GM21515 (cell line): Measurements from ENCODE around the gene BCL6B.

Source experiments
- ATAC-seq: cut with Tn5 transposase; IDR thresholded peaks from one replicate; pipeline ENCODE4 v1.9.1; 2021; ENCODE audit not compliant: unreplicated experiment

Gene BCL6B

GRCh38 chr17:7005716-7006115 is 17.1 kb upstream of the BCL6B start:
- no peak for ATAC-seq

GRCh38 chr17:7007143-7007542 is 15.7 kb upstream of the BCL6B start:
- no peak for ATAC-seq

GRCh38 chr17:7010523-7010922 is 12.3 kb upstream of the BCL6B start:
- no peak for ATAC-seq

DNA sequence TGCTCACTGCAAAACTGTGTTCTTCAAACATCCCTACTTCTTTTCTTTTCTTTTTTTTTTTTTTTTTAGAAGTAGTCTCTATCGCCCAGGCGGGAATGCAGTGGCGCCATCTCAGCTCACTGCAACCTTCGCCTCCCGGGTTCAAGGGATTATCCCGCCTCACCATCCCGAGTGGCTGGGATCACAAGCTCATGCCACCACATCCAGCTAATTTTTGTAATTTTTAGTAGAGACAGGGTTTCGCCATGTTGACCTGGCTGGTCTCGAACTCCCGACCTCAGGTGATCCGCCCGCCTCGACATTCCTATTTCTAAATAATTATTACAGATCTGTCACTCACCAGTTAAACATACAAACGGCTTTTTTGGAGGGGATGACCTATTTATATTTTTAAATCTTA is 11.4 kb upstream of the BCL6B start:
- ATAC-seq = no peak

DNA sequence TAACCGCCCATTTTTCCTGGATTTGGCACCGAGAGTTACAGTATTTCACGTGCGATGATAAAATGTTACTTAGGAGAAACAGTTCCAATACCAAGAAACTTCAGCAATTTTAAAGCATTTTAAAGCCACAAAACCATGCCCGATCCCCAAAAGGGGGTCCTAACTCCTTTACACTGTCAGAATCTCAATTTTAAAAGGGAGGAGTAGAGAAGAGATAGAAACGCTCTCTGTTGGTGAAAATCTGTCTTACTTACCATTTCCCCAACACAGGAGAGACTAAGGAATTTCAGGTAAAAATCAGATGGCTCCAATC is 11.0 kb upstream of the BCL6B start:
- ATAC-seq = no peak

DNA sequence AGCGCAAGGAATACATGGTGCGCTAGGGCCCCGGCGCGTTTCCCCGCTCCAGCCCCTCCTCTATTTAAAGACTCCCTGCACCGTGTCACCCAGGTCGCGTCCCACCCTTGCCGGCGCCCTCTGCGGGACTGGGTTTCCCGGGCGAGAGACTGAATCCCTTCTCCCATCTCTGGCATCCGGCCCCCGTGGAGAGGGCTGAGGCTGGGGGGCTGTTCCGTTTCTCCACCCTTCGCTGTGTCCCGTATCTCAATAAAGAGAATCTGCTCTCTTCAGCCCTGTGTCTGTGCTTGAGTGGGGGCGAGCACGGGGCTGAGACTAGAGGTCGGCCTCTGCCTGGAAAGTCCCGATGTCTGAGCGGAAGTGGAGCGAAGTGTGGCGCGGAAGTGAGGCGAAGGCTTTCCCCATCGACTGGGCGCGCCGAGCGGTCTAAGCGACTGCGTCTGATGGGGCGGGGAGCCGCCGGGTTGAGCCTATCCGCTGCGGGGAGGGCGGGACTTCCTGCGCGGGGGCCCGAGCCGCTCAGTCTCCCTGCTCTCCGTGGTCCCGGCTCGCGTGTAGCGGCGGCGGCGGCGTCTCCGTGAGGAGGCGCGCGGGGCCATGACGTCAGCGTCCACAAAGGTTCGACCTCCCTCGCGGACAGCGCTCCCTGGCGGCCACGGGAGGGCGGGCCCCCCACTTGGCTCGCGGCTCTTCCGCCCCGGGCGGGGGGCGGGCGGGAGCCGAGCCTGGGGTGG is 8.4 kb upstream of the BCL6B start:
- ATAC-seq = peak; percentile 74

DNA sequence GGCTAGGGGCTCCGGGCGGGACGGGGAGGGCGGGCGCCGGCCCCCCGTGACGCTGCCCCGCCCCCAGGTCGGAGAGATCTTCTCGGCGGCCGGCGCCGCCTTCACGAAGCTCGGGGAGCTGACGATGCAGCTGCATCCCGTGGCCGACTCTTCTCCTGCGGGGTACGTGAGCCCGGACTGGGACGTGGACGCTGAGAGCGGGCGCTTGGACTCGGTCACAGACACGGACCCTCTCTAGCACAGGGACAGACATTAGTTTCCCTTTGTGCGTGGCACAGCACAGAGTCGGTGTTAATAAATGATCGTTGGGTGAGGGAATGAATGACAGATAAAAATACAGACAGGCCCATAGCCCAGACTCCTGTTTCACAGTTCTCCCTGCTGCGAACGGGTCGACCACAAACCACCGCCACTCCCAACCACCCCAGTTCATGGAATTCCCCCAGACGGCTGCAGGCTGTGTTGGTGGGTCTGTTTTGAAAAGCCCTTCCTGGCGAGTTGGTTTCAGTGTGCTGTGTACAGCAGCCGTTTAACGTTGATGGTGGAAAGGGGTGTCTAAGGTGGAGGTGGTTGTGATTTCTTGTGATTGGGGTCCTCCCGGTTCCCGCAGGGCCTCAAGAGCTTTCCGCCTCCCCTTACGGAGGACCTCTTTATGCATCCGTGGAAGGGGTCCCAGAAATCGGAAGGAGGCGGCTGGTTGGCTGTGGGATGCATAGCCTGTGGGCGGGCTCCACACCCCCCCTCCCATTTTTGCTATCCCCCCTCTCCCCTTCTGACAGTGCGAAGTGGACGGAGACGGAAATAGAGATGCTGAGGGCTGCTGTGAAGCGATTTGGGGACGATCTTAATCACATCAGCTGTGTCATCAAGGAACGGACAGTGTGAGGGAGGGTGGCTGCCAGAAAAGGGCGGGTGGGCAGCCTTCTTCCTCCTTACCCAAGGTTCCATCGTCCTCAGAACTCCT is 7.6 kb upstream of the BCL6B start:
- peak; percentile 4 for ATAC-seq

DNA sequence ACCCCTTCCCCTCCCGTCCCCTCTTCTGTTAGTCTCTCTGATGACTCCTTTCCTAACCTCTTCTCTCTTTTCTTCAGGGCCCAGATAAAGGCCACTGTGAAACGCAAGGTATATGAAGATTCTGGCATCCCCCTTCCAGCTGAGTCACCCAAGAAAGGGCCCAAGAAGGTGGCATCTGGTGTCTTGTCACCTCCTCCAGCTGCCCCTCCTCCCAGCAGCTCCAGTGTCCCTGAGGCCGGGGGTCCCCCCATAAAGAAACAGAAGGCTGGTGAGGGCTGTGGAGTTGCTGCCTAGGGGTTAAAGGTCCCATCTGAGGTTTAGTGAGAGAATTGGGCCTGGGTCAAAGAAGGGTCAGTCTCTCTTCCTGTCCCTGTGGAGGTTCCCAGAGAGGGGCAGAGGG is 6.4 kb upstream of the BCL6B start:
- no peak for ATAC-seq

DNA sequence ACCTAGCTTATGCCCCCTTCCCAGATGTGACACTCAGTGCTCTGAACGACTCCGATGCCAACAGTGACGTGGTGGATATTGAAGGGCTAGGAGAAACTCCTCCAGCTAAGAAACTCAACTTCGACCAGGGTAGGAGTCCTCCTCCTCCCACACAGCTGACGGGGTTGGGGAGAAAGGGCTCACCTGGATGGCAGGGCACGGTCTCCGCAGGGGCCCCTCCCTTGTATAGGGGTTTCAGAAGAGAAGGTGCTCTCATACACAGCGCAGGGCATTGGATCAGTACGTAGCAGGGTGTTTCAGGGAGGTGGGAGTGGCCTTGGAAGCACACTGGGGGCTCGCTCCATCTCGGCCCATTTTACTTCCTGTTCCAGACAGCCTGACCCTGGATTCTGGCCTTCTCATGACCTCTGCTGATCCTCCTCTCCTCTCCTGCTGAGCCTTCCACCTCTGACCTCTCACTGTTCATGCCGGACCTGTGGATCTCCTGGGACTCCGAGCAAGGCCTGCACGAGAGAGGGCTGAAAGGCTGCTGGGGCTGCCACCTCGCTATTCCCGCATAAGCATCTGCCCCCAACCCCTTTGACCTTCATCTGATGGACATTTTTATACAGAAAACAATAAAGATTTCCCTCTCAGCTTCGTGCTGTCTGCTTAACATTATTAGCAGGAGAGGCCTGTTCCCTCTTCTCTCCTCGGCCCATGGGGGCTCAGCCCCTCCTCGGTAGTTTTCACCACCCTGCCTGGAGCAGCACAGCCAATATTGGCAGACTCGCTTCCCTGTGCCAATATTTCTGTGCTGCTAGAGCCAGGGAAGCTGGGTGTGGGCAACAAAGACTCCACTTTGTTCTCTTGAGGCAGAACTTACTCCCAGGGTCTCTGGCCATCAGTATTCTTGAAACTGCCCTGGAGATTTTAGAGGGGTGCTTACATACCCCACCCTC is 5.7 kb upstream of the BCL6B start:
- no peak for ATAC-seq

DNA sequence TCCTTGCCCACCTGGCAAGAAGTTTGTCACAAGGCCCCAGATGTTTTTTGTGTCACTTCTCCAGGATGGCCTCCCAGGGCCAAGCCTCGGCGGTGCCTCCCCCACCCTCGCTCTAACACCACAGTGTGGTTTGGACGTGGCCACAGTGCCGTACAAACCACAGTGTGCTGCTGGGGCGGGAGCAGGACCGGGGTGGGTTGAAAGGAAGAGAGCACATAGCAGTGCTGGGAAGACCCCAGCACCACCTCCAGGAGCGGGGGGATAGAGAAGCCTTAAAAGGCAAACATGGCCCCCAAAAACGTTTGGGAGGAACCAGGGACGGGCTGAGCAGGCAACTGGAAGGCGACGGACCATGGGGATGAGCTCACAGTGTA is 5.0 kb upstream of the BCL6B start:
- ATAC-seq = no peak

DNA sequence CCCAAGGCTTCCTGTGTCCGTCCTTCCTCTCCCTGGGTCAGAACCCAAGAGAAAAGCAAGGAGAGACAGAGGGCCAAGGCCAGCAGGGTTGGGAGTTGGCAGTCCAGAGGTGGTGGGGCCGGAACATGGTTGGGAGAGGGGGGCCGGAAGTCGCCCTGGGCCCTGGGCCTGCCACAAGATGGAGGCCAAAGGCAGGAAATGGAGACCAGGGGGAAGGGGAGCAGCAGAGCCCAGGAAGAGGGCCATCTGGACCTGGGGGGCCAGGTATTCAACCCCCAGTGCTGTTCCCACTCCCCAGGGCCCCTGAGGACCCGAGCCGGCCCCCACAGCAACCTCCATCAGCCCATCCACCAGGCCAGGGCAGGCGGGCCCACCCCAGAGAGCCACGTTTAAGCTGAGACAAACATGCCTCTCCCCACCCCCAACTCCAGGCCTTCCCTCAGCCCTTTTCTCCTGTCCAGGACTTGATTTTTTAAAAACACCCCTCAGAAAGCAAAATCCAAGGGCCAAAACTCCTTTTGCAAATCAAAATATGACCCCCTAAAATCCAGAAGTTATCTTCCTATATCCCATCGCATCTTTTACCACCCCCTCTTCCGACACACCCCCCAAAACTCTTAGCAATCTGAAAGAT is 4.4 kb upstream of the BCL6B start:
- no peak for ATAC-seq

GRCh38 chr17:7019367-7019766 is 3.5 kb upstream of the BCL6B start:
- ATAC-seq = no peak

- no peak for ATAC-seq
Measured at GRCh38 chr17:7019839-7020519, 2.9 kb upstream of the BCL6B start.

DNA sequence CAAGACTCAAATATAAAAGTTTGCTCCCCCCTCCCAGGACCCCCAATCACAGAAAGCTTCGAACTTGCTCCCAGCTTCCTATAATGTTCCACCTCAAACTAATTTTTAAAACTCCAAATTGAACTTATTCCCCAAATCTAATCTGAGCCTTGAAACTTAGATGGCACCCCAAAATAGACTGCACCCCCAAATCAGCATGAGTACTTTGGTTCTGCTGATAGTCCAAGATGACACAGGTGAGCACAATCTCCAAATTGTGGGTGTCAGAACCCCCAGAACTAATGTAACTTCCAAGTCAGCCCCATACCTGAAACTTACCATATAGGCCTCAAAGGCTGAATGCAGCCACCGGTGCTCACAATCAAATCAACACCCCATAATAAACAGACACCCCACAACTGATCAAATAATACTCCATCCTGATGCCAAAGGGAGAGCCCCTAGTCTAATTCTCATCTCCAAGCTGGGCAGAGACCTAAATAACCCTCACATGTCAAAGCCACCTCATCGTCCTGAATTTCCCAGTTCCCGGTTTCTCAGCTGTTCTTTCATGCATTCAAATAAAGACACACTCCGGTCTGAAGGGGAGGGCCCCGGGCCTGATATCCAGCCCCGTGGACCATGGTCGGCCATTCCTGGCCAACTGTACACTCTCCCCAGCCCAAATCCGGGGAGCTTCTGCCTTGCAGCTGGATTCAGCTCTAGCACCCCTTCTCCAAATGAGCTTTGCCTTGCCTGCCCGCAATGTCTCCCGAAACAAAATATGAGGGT is 1.8 kb upstream of the BCL6B start:
- ATAC-seq = no peak

GRCh38 chr17:7021993-7022778 is 664 bp upstream of the BCL6B start:
- ATAC-seq = peak; percentile 53

DNA sequence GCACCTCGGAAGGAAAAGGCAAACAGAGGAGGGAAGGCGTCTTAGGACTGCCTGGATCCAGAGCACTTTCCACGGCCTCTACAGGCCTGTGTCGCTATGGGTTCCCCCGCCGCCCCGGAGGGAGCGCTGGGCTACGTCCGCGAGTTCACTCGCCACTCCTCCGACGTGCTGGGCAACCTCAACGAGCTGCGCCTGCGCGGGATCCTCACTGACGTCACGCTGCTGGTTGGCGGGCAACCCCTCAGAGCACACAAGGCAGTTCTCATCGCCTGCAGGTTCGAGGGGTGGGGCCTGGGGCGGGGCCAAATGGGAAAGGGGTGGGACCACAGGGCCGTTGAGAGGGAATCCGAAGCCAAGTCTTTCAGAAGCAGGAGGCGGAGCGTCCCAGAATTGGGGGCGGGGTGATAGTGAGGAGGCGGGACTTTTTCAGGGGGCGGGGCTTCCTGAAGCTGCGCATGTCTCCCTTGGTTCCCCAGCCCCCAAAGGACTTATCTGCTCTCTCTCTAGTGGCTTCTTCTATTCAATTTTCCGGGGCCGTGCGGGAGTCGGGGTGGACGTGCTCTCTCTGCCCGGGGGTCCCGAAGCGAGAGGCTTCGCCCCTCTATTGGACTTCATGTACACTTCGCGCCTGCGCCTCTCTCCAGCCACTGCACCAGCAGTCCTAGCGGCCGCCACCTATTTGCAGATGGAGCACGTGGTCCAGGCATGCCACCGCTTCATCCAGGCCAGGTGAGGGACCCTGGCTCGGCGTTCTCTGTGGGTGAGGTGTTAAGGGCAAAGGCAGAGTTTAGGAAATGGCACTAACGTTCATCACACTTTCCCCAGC is 939 bp downstream of the BCL6B start:
- ATAC-seq = no peak

GRCh38 chr17:7024402-7024785 is 1.5 kb downstream of the BCL6B start:
- no peak for ATAC-seq

GRCh38 chr17:7025245-7025644 is 2.4 kb downstream of the BCL6B start:
- no peak for ATAC-seq
